ENCODE results near the gene INO80E. TPM values are rescaled to one million over a fixed set of nuclear protein-coding genes. Genes with fewer than 3 reads are reported as not detected.

INO80E gene
- total RNA-seq, 4 donors from 2014 or later: 45.4 to 74.8 (median 55.5) TPM

- Histone ChIP-seq H3K4me1 (peaks cover 0 to 15% of the 10 kb centered on the region in 2 donors), H3K9me3 (no peaks in the 10 kb centered on the region), H3K27ac (no peak overlapping the region), H3K4me3 (no peak overlapping the region), H3K27me3 (peaks cover 22 to 41% (median 29%) of the 10 kb centered on the region in 3 donors), H3K36me3 (no peaks in the 10 kb centered on the region)
- ATAC-seq (no peak), DNase-seq (no peak)
- in situ Hi-C loops (cut with MboI; ENCODE audit: low sequenced_read_pairs in 4 of 4) (loop anchor here in 3 of 4 donors (5.0 to 25.0 kb wide), 3 partner anchors 323 to 341 kb away; partner anchors contain the start of gene QPRT (in 1 of the 3)), intact Hi-C loops (cut with DNase I; ENCODE audit: low total_unique reads) (loop anchor here (10.0 kb wide), 1 partner anchor 163 kb away; the partner anchor contains the start of gene CDIPT)
- TF ChIP-seq, protein P1, sequence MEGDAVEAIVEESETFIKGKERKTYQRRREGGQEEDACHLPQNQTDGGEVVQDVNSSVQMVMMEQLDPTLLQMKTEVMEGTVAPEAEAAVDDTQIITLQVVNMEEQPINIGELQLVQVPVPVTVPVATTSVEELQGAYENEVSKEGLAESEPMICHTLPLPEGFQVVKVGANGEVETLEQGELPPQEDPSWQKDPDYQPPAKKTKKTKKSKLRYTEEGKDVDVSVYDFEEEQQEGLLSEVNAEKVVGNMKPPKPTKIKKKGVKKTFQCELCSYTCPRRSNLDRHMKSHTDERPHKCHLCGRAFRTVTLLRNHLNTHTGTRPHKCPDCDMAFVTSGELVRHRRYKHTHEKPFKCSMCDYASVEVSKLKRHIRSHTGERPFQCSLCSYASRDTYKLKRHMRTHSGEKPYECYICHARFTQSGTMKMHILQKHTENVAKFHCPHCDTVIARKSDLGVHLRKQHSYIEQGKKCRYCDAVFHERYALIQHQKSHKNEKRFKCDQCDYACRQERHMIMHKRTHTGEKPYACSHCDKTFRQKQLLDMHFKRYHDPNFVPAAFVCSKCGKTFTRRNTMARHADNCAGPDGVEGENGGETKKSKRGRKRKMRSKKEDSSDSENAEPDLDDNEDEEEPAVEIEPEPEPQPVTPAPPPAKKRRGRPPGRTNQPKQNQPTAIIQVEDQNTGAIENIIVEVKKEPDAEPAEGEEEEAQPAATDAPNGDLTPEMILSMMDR (IDR thresholded peaks at IDR 0.05 in 4 of 5, conservative IDR thresholded peaks at IDR 0.05 in 1 of 5): no peak
- TF ChIP-seq POLR2A (IDR thresholded peaks at IDR 0.05): no peak
Observed at GRCh38 chr16:30027588-30028437, 31.8 kb downstream of the INO80E start.

- in situ Hi-C loops (cut with MboI; ENCODE audit: low sequenced_read_pairs in 4 of 4): loop anchor here in 3 of 4 donors (5.0 to 25.0 kb wide), 3 partner anchors 324 to 341 kb away; partner anchors contain the start of gene QPRT (in 1 of the 3)
- no peak for TF ChIP-seq POLR2A (IDR thresholded peaks at IDR 0.05)
- TF ChIP-seq, protein P1 (IDR thresholded peaks at IDR 0.05 in 4 of 5, conservative IDR thresholded peaks at IDR 0.05 in 1 of 5): no peak
- intact Hi-C loops (cut with DNase I; ENCODE audit: low total_unique reads): loop anchor here (10.0 kb wide), 1 partner anchor 164 kb away; the partner anchor contains the start of gene CDIPT
- H3K9me3 ChIP-seq: no peaks in the 10 kb centered on the region
- no peak overlapping the region for H3K4me3 ChIP-seq
- H3K4me1 ChIP-seq: peaks cover 0 to 15% of the 10 kb centered on the region in 2 donors
- H3K27me3 ChIP-seq: peaks cover 29 to 47% (median 30%) of the 10 kb centered on the region in 3 donors
- ATAC-seq (peak in 1 of 2 donors; percentile 36), DNase-seq (peak in 1 of 2 donors; percentile 37)
- H3K27ac ChIP-seq: no peak overlapping the region
- no peaks in the 10 kb centered on the region for H3K36me3 ChIP-seq
Observed at GRCh38 chr16:30028438-30029076, 32.5 kb downstream of the INO80E start.

DNA sequence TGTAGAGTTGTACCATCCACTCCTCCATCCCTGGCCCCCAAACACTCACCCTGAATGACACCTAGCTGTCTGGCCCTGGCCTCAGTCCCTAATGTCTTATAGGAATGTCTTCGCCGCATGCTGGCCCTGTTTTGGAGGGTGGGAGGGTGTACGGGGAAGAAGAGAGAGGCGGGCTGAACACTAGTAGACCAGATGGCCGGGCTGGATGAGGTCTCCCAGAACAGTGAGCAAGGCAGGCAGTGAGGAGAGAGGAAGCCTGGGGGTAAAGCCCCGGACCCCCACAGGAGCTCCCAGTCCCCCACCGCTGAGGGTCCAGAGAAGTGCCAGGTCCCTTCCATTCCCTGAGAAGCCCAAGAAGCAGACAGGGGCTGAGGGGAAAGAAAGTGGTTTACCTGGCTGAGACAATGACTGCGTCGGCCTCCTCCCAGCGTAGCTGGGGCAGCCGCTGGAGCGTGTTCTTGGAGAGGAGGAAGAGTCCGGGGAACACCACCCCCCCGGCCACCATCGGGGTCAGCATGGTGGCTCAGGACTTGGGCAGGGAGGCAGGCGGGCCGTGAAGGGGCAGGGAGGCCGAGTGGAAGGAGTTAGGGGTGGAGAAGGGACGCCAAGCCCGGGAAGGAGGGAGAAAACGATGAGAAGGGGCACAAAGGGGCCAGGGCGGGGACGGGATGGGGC lies 34.1 kb downstream of the INO80E start:
- ATAC-seq (no peak), DNase-seq (no peak)
- in situ Hi-C loops (cut with MboI; ENCODE audit: low sequenced_read_pairs in 4 of 4): loop anchor here in 1 of 4 donors (25.0 kb wide), 1 partner anchor 343 kb away; the partner anchor contains the start of gene QPRT
- H3K36me3 ChIP-seq: no peaks in the 10 kb centered on the region
- peaks cover 30 to 54% (median 34%) of the 10 kb centered on the region in 3 donors for H3K27me3 ChIP-seq
- no peaks in the 10 kb centered on the region for H3K9me3 ChIP-seq
- TF ChIP-seq POLR2A (IDR thresholded peaks at IDR 0.05): no peak
- TF ChIP-seq, protein P1 (IDR thresholded peaks at IDR 0.05 in 4 of 5, conservative IDR thresholded peaks at IDR 0.05 in 1 of 5): no peak
- no peak overlapping the region for H3K27ac ChIP-seq
- intact Hi-C loops (cut with DNase I; ENCODE audit: low total_unique reads): no loop called here
- H3K4me1 ChIP-seq: peaks cover 0 to 15% of the 10 kb centered on the region in 2 donors
- H3K4me3 ChIP-seq: no peak overlapping the region

DNA sequence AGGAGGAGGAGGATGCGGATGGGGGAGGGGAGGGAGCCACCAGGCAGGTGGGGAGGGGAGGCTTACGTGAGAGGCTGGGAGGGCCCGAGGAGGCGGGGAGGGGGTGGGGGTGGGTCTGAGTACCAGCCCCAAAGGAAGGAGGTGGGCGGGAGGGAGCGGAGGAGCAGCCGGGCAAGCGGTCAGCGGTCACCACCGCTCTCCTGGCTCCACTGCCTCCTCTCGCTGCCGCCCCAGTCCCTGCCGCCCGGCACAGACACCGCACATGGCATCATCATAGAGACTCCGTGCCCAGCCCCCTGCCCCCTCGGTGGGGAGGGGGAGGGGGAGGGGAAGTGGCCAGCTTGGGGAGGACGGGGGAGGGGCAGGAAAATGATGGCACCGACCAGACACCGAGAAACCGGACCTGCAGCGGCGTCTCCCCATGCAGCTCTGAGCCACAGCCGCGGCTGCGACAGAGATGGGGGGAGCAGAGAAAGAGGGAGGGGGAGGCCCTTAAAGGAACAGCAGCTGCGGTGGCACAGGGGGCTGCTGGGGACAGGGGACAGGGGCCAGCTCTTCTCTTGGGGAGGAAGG lies 34.9 kb downstream of the INO80E start, which contains the start of gene TLCD3B:
TLCD3B (minus strand) TSS at position 431 of the 573 bp plus-strand sequence. CDS start 744 bp downstream, outside the sequence.
- in situ Hi-C loops (cut with MboI; ENCODE audit: low sequenced_read_pairs in 4 of 4) (loop anchor here in 1 of 4 donors (25.0 kb wide), 1 partner anchor 344 kb away; the partner anchor contains the start of gene QPRT), intact Hi-C loops (cut with DNase I; ENCODE audit: low total_unique reads) (no loop called here)
- Histone ChIP-seq H3K27me3 (peaks cover 30 to 55% (median 34%) of the 10 kb centered on the region in 3 donors), H3K9me3 (no peaks in the 10 kb centered on the region), H3K27ac (no peak within 1 kb of the TSS), H3K4me3 (peak within 1 kb of the TSS in 3 of 4 donors; percentile 24 to 28 (median 28)), H3K36me3 (no peaks in the 10 kb centered on the region), H3K4me1 (peaks cover 0 to 15% of the 10 kb centered on the region in 2 donors)
- TF ChIP-seq, protein P1 (IDR thresholded peaks at IDR 0.05 in 4 of 5, conservative IDR thresholded peaks at IDR 0.05 in 1 of 5): no peak
- no peak for TF ChIP-seq POLR2A (IDR thresholded peaks at IDR 0.05)
- ATAC-seq (no peak), DNase-seq (no peak)

Data from gastrocnemius medialis (tissue), 4 donors.